NB4 (cell line): Measurements from ENCODE around the gene HTRA1.

Experiments
- POLR2A ChIP-seq: IDR thresholded peaks from 2 replicates; pipeline ENCODE4 v1.6.1; 2011; ENCODE audit warnings: mild to moderate bottlenecking; ENCODE audit not compliant: insufficient read length; ENCODE audit errors: extremely low read depth
- TF ChIP-seq, protein P1 (sequence below): IDR thresholded peaks from one replicate; pipeline ENCODE4 v1.5.1; 2012; ENCODE audit warnings: low read depth, low read length
- TF ChIP-seq, protein P2 (sequence below): IDR thresholded peaks from 2 replicates; pipeline ENCODE4 v1.6.1; 2011; ENCODE audit warnings: low read depth, low read length

DNA sequence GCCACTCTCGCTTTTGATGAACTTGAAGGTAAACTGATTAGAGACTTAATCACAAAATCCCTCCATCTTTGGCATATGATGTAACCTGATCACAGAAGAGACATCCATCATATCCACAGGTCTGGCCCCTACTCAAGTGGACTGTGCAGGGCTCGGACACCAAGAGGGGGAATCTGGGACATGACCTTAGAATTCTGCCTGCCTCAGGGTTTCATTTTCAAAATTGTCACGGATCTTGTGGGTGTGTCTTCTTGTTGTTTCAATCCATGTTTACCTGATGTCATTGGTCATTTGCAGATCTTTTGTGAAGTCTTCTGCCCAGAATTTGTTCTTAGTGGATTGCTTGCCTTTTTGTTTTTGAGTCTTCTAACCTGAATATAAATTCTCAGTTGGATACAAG is 12.8 kb upstream of the HTRA1 start:
- TF ChIP-seq, protein P1, sequence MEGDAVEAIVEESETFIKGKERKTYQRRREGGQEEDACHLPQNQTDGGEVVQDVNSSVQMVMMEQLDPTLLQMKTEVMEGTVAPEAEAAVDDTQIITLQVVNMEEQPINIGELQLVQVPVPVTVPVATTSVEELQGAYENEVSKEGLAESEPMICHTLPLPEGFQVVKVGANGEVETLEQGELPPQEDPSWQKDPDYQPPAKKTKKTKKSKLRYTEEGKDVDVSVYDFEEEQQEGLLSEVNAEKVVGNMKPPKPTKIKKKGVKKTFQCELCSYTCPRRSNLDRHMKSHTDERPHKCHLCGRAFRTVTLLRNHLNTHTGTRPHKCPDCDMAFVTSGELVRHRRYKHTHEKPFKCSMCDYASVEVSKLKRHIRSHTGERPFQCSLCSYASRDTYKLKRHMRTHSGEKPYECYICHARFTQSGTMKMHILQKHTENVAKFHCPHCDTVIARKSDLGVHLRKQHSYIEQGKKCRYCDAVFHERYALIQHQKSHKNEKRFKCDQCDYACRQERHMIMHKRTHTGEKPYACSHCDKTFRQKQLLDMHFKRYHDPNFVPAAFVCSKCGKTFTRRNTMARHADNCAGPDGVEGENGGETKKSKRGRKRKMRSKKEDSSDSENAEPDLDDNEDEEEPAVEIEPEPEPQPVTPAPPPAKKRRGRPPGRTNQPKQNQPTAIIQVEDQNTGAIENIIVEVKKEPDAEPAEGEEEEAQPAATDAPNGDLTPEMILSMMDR: no peak
- TF ChIP-seq POLR2A: no peak
- TF ChIP-seq, protein P2, sequence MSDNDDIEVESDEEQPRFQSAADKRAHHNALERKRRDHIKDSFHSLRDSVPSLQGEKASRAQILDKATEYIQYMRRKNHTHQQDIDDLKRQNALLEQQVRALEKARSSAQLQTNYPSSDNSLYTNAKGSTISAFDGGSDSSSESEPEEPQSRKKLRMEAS: no peak
